ENCODE measurements around the gene ZCCHC13. TPM values are rescaled to one million over a fixed set of nuclear protein-coding genes. Genes with fewer than 3 reads are reported as not detected.
A peak's percentile ranks its signal among the peaks of the same experiment; 100 is the strongest.

Gene ZCCHC13
- polyA plus RNA-seq, 3 donors: not detected

GRCh38 chrX:74343343-74344279, 39.6 kb downstream of the ZCCHC13 start:
- Histone ChIP-seq H3K36me3 (replicated peaks in 1 of 2; ENCODE audit: control insufficient read depth in 1 of 2, insufficient read depth in 2 of 2, low read length in 2 of 2) (no peaks in the 10 kb centered on the region), H3K27me3 (ENCODE audit: control insufficient read depth in 2 of 2, insufficient read depth in 2 of 2, low read length in 2 of 2) (no peaks in the 10 kb centered on the region), H3K79me2 (ENCODE audit: insufficient read depth, low read length) (no peaks in the 10 kb centered on the region), H3K27ac (ENCODE audit: low read depth in 1 of 2, low read length in 2 of 2) (peak overlapping the region; percentile 36 to 52), H2AFZ (ENCODE audit: insufficient read depth, low read depth, low read length, poor library complexity, severe bottlenecking) (no peak overlapping the region), H4K20me1 (ENCODE audit: insufficient read depth, low read length) (no peaks in the 10 kb centered on the region), H3K4me1 (ENCODE audit: control insufficient read depth in 1 of 2, insufficient read depth in 2 of 2, low read length in 2 of 2) (peaks cover 22 to 25% of the 10 kb centered on the region in 2 donors), H3K9ac (ENCODE audit: insufficient read depth, low read length, poor library complexity, severe bottlenecking) (no peak overlapping the region), H3K9me3 (replicated peaks in 1 of 2; ENCODE audit: control insufficient read depth in 1 of 2, insufficient read depth in 1 of 2, low read length in 2 of 2) (no peaks in the 10 kb centered on the region), H3K4me2 (replicated peaks; ENCODE audit: extremely low read depth, low read length, poor library complexity, severe bottlenecking) (peak overlapping the region; percentile 36), H3K4me3 (replicated peaks in 1 of 3; ENCODE audit: low read depth in 2 of 3, low read length in 3 of 3) (no peak overlapping the region)
- intact Hi-C loops (cut with micrococcal nuclease): loop anchor here in 1 of 2 donors (10.0 kb wide), 1 partner anchor 49 kb away; no protein-coding TSS in a partner anchor
- TF ChIP-seq CTCF (IDR thresholded peaks at IDR 0.05): peak; percentile 61
- WGBS (ENCODE audit: insufficient coverage): no CpG with 5 or more reads among the region's 3 CpGs
- Mint-ChIP-seq H3K4me1 (peaks cover 22% of the 10 kb centered on the region), H3K4me3 (peak overlapping the region; percentile 16 to 65), H3K27ac (peak overlapping the region; percentile 65 to 87 (median 85)), H3K36me3 (no peaks in the 10 kb centered on the region), H3K9me3 (peaks cover 0 to 6% (median 2%) of the 10 kb centered on the region in 7 donors), H3K27me3 (ENCODE audit: low read depth in 3 of 3) (peaks cover 0 to 7% (median 0%) of the 10 kb centered on the region in 3 donors)
- peak; percentile 65 to 91 (median 78) for DNase-seq

- intact Hi-C loops (cut with micrococcal nuclease): loop anchor here in 1 of 2 donors (10.0 kb wide), 1 partner anchor 49 kb away; no protein-coding TSS in a partner anchor
- no peaks in the 10 kb centered on the region for H3K36me3 Mint-ChIP-seq
- no peak for DNase-seq
- H3K27ac Mint-ChIP-seq: peak overlapping the region in 1 of 7 donors; percentile 86
- no peaks in the 10 kb centered on the region for H3K9me3 ChIP-seq (replicated peaks in 1 of 2; ENCODE audit: control insufficient read depth in 1 of 2, insufficient read depth in 1 of 2, low read length in 2 of 2)
- H3K27me3 ChIP-seq (ENCODE audit: control insufficient read depth in 2 of 2, insufficient read depth in 2 of 2, low read length in 2 of 2): no peaks in the 10 kb centered on the region
- no peak overlapping the region for H3K4me3 ChIP-seq (replicated peaks in 1 of 3; ENCODE audit: low read depth in 2 of 3, low read length in 3 of 3)
- peak; percentile 34 for TF ChIP-seq CTCF (IDR thresholded peaks at IDR 0.05)
- 100% methylated on average over 1 of the region's 4 CpGs for WGBS (ENCODE audit: insufficient coverage)
- no peaks in the 10 kb centered on the region for H3K79me2 ChIP-seq (ENCODE audit: insufficient read depth, low read length)
- H3K27ac ChIP-seq (ENCODE audit: low read depth in 1 of 2, low read length in 2 of 2): no peak overlapping the region
- H3K4me1 ChIP-seq (ENCODE audit: control insufficient read depth in 1 of 2, insufficient read depth in 2 of 2, low read length in 2 of 2): peaks cover 22 to 25% of the 10 kb centered on the region in 2 donors
- H3K4me1 Mint-ChIP-seq: peaks cover 22% of the 10 kb centered on the region
- H4K20me1 ChIP-seq (ENCODE audit: insufficient read depth, low read length): no peaks in the 10 kb centered on the region
- no peaks in the 10 kb centered on the region for H3K36me3 ChIP-seq (replicated peaks in 1 of 2; ENCODE audit: control insufficient read depth in 1 of 2, insufficient read depth in 2 of 2, low read length in 2 of 2)
- H3K27me3 Mint-ChIP-seq (ENCODE audit: low read depth in 3 of 3): peaks cover 0 to 6% (median 0%) of the 10 kb centered on the region in 3 donors
- H3K9me3 Mint-ChIP-seq: peaks cover 0 to 2% (median 0%) of the 10 kb centered on the region in 7 donors
- H3K4me2 ChIP-seq (replicated peaks; ENCODE audit: extremely low read depth, low read length, poor library complexity, severe bottlenecking): no peak overlapping the region
- H3K9ac ChIP-seq (ENCODE audit: insufficient read depth, low read length, poor library complexity, severe bottlenecking): no peak overlapping the region
- no peak overlapping the region for H3K4me3 Mint-ChIP-seq
- no peak overlapping the region for H2AFZ ChIP-seq (ENCODE audit: insufficient read depth, low read depth, low read length, poor library complexity, severe bottlenecking)
Measured at GRCh38 chrX:74344280-74344622, 40.3 kb downstream of the ZCCHC13 start.

All from CD14-positive monocyte (primary cell).